ENCODE data around the gene HNRNPA1L2.
"Not testable (repeated sequence)": the region's sequence is repeated elsewhere in the genome, so short reads cannot be mapped to it uniquely, and the experiment has no call there.

- TF ChIP-seq CTCF, POLR2A, EP300 (IDR thresholded peaks at IDR 0.05): not testable (repeated sequence)
Measured at GRCh38 chr13:52593812-52594211, 48.4 kb upstream of the HNRNPA1L2 start.
